Stimulated activated CD8-positive, alpha-beta memory T cell treated with anti-CD3 and anti-CD28 coated beads, Interleukin-15, amount 100 ng/mL, for 1 hour (primary cell): ENCODE results near the gene MTRFR.

Source experiments
- DNase-seq: peaks from one replicate; pipeline ENCODE4 v3.0.0-alpha.2; 2020; ENCODE audit warnings: low read depth

Gene MTRFR

DNA sequence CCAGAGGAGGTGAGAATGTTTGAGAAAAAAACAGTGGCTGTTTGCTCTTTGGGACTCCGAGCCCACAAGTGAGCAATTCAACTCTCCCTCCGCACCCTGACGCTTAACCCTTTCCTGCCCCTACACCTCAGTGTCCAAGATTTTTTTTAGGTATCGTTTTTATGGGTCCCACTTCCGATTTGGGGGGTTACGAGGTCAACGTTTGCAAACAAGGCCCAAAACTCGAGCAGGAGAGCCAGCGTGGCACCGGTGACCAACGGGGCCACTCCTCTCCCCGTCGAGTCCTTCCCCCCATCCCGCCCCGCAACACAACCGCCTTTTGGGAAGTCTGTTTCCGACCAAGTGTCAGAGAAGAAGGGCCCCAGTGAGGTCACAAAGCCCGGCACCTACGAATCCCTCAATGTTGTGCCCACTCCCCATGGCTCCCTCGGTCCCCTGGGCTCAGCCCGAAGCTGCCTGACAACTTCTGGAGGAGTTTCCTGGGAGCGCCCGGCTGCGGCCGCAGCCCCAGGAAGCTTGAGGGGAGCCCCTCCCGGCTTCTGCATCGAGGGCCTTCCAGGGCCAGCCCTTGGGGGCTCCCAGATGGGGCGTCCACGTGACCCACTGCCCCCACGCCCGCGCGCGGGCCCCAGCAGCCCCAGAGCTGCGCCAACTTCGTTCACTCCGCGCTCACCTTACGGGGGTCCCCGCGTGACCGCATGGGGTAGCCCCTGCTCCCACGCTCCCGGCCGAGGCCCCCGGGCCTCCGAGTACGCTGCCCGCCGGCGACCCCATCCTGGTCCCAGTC lies 37.2 kb downstream of the MTRFR start:
- DNase-seq, result no peak

DNA sequence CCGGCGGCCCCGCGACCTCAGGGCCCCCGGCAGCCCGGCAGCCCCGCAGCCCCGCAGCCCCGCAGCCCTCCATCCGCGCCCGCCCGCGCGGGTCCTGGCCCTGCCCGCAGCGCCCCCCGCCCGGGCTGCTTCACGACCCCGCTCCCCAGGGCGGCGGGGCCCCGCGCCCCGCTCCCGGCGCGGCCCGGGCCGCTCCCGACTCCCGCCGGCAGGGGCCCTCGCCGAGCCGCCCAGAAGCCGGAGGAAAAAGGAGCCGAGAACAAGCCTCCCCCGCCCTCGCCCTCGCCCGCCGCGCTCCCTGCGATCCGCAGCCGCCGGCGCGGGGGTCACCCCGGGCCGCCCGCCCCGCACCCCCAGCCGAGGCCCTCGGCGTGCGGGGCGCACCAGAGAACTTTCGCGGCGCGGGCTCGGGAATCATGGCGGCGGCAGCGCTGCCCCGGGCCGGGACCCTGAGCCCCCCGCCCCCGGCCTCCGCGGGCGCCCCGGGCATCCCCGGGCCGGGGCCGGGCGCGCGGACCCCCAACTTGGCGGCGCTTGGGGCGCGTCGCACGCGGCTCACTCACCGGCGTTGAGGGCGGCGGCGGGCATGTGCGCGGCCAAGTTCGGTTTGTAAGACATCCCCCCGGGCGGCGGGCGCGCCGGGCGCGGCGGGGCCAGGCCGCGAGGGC lies 37.9 kb downstream of the MTRFR start:
- DNase-seq, result peak; percentile 36

DNA sequence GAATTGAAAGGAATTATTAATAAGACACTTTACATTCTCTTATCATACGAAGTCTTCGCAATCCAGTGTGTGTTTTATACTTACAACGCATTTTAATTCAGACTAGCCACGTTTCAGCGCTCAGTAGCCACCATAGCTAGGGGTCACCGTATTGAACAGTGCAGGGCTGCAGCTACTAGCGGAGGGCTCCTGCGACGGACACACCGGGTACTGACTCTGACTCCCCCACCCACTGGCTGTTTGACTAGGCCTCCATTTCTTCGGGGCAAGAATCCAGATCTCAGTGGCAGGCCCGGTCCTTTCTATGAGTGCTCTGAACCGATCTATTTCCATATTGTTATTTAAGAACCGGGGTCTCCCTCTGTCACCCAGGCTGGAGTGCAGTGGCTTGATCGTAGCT lies 39.9 kb downstream of the MTRFR start:
- no peak for DNase-seq

DNA sequence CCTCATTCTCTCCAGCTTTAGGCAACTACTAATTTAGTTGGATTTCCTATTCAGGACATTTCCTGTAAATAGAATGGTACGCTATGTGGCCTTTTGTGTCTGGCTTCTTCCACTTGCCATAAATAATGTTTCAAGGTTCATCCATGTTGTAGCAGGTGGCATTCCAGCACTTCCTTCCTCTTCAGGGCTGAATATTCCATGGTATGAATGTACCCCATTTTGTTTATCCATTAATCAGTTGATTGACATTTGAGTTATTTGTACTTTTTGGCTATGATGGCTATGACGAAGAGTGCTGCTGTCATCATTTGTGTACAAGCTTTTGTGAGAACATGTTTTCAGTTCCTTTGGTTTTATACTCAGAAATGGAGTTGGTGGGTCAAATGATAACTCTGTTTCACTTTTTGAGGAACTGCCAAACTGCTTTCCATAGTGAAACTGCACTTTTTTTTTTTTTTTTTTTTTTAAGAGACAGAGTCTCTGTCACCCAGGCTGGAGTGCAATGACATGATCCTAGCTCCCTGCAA lies 44.9 kb downstream of the MTRFR start:
- no peak for DNase-seq

GRCh38 chr12:123280971-123281370 lies 47.7 kb downstream of the MTRFR start:
- DNase-seq, result no peak

- DNase-seq, result no peak
Observed at GRCh38 chr12:123282111-123282510, 48.9 kb downstream of the MTRFR start.

- no peak for DNase-seq
Observed at GRCh38 chr12:123283461-123283860, 50.2 kb downstream of the MTRFR start.

DNA sequence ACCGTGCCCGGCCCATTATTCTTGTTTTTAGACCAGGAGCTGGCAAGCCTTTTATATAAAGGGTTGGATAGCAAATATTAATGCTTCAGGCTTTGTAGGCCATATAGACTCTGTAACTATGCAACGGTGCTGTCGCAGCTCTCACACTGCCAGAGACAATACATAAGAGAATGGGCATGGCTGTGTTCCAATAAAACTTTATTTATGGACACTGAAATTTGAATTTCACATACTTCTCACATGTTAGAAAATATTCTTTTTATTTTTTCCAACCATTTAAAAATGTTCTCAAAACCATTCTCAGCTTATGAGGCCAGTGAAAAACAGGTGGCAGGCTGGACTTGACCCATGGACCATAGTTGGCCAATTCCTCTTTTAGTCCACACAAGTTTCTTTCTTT lies 51.4 kb downstream of the MTRFR start:
- no peak for DNase-seq

- no peak for DNase-seq
Observed at GRCh38 chr12:123286652-123287373, 53.6 kb downstream of the MTRFR start.

DNA sequence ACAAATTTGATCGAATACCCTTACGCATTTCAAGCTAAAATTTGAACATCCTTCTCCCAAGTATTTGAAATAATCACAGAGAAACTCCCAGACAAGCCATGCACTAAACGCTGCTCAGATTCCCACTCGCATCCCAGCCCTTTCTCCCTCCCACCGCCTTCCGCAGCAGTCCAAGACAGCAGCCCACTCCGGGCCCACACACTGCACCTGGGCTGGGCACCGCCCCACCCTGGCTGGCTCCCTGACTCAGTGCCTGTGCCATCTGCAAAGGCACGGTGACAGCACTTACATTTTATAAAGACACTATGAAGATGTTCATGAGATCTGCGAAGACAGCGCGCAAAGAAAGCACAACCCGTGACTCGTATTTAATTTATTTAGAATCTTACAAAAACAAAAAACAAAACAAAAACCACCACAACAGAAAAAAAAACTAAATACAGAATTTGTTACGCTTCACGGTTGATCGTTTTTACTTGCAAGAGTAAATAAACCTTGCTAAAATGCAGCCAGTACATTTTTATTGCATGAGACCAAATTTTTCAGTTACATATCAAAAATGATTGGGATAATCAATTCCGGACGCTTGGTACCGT lies 55.6 kb downstream of the MTRFR start:
- DNase-seq, result no peak

GRCh38 chr12:123289911-123290310 lies 56.7 kb downstream of the MTRFR start:
- DNase-seq, result no peak

DNA sequence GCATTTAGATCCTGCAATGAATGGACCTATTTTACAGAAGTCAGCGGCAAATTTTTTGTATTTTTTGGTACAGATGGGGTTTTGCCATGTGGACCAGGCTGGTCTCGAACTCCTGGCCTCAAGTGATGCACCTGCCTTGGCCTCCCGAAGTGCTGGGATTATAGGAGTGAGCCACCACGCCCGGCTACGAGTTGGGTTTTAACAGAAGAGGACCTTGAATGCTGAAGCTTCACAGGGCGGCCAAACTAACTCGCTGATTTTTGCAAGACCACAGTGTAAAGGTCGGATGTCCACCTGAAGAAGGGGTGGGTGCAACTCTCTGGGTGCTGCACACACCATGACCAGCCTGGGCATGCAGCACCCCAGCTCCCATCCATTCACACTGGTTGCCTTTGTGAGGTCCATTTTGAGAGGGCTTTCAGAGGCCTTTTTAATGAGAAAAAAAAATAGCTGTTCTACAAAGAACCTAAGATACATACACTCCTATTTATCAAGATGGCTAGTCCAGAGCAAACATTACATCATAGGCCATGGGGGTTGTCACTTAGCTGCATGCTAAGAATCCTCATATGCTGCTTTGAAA lies 60.0 kb downstream of the MTRFR start:
- no peak for DNase-seq

- no peak for DNase-seq
Observed at GRCh38 chr12:123305136-123305535, 71.9 kb downstream of the MTRFR start.

DNA sequence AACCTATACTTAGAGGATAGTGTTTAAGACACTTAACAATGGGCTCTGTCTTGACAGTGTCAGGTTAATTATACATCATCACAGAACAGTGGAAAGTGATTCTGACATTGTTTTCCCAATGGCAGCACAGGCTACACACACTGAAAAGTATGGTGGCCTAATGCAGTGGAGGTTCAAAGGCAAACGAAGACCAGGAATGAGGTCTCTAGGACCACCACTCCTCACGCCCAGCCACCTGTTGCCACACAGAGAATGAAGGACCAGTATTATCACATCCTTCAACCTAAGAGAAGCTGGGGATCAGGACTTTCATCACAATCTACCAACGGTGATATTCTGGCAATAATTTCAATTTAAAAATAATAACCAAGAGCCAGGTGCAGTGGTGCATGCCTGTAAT lies 73.0 kb downstream of the MTRFR start:
- no peak for DNase-seq
